D341Med (cell line): Measurements from ENCODE around the gene ATAD3A.
"Not testable (repeated sequence)": the region's sequence is repeated elsewhere in the genome, so short reads cannot be mapped to it uniquely, and the experiment has no call there.

ENCODE experiments used
- DNase-seq: peaks from one replicate; pipeline ENCODE4 v3.0.0; 2012; ENCODE audit warnings: low spot score

Gene ATAD3A

DNA sequence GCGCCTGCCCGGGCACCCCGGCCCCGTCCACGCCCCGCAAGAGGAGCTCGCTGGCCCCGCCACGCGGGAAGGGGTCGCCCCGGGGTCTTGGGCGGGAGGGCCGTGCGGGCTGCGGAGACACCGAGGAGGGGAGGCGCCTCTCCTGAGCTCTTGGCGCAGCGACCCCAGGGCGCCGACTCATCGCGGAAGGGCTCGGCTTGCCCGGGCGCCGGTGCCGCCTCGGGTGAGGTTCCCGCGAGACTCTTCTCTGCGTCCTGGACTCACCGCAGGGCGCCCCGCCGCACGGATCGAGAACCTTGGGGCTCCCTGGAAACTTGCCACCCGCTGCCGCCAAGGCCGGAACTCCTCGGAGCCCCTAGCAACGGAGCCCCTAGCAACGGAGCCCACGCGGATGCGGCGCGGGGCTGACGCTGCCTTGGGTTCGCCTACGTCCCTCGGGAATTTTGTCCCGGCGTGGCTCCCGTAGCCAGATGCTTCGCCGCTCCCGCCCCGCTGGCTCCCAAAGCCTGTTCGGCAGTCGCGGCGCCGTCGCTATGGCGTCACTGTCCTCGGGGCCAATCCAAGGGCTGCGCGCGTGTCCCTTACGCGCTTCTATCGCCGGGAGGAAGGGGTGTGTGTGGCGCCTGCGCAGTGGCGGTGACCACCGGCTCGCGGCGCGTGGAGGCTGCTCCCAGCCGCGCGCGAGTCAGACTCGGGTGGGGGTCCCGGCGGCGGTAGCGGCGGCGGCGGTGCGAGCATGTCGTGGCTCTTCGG, at the start of gene ATAD3A:
Gene ATAD3A (plus strand): TSS at position 630 of the 753 bp plus-strand sequence. CDS start 107 bp downstream, at position 737.
- peak; percentile 95 for DNase-seq

DNA sequence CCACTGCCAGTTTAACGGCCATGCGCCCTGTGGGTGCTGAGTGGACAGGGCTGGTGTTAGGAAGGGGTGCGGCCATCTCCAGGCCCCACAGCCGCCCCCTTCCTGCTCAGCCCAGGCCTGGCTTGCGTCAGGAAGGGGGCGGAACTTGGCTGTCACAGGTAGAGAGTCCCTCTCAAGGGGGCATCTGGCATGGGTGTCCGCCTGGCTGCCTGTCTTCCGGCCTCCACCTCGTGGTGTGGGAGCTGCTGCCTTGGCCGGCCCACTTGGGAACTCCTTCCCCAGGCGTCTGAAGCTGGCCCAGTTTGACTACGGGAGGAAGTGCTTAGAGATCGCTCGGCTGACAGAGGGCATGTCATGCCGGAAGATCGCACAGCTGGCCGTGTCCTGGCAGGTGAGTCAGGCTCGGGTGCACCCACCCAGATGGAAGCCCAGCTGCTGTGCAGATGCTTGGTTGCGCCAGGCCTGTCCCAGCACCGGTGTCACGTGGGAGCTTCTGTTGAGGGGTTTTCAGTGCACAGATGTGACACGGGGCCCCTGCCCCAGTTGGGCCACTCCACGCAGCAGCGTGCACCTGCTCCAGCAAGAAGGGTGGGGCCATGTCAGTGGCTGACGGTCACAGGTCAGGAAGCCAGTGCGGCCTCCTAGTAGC, 49.5 kb upstream of the ATAD3A start:
- peak; percentile 29 for DNase-seq

DNA sequence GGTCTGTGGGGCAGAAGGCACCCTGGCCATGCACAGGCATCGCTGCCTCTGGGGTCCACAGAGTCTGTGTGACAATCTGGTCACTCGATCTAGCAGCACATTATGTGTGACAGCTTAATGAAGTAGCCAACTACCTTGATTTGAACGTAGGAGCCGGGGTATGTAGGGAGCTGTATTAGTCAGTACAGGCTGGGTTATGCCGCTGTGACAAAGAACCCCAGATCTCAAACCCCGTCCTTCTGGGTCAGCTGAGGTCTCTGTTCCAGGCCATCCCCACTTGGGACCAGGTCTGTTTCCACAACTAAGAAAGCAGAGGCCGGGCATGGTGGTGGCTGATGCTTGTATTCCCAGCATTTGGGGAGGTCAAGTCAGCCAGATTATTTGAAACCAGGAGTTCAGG, 48.6 kb upstream of the ATAD3A start:
- no peak for DNase-seq

DNA sequence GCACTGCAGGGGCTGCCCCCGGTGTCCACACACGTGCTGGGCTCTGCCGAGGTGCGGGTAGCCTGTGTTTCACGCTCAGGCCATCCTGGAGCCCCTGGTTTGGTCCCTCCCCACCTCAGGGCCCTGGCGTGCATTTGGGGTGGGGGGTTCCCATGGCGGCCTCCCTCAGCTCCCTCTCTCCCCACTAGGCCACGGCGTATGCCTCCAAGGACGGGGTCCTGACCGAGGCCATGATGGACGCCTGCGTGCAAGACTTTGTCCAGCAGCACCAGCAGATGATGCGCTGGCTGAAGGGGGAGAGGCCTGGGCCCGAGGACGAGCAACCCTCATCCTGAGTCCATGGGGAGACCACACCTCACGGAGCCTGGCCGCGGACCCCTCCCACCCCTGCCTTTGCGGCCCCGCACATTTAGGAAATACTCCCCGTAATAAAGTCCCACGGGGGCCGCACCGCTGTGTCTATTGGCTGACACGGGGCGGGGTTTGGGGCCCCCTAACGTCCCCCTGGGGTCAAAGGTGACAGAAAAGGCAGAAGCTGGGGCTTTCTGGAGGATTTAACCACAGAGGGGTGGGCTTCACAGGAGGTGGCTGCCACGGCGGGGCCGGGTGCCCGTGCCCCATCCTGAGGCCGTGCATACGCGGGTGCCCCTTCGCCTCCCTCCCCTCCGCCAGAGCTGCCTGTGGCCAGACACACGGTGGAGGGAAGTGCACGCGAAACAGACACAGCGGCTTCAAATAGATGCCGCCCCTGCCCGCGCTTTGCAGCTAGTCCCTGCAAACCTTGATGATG, 43.6 kb upstream of the ATAD3A start:
- not testable (repeated sequence) for DNase-seq

DNA sequence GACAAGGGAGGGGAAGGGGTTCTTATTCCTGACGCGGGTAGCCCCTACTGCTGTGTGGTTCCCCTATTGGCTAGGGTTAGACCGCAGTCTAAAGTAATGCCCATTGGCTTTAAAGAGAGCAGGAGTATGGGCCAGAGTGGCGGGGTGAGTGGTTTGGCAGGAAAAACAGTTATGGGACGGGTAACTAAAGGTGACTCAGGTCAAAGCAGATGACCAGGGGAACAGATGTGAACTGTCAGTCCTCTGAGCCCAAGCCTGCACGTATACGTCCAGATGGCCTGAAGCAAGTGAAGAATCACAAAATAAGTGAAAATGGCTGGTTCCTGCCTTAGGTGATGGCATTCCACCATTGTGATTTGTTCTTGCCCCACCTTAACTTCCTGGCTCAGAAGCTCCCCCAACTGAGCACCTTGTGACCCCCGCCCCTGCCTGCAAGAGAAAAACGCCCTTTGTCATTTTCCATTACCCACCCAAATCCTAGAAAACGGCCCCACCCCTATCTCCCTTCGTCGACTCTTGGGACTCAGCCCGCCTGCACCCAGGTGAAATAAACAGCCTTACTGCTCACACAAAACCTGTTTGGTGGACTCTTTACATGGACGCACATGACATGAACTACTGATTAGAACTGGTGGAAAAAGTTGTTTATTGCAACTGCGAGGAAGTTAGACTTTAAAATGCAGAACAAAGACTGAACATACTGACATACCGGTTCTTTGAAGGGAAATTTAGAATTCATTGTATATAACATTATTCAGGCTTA, 41.2 kb upstream of the ATAD3A start:
- no peak for DNase-seq

DNA sequence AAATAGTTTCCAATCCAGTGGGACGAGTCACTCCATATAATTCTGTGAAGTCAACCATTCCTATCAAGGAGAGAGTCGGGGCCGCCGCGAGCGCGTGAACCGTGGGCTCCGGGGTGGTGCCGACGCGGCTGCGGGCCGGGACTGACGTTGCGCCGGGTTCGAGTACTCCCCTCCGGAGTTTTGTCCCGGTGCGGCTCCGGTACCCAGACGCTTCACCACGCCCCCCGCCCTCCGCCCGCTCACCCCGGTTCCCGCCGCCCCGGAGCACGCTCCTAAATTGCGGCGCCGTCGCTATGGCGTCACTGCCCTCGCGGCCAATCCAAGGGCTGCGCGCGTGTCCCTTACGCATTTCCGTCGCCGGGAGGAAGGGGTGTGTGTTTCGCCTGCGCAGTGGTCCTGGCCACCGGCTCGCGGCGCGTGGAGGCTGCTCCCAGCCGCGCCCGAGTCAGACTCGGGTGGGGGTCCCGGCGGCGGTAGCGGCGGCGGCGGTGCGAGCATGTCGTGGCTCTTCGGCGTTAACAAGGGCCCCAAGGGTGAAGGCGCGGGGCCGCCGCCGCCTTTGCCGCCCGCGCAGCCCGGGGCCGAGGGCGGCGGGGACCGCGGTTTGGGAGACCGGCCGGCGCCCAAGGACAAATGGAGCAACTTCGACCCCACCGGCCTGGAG, 40.4 kb upstream of the ATAD3A start, which contains the start of gene ATAD3B:
Gene ATAD3B (plus strand): TSS at position 377 of the 664 bp plus-strand sequence. CDS start 120 bp downstream, at position 497.
- peak; percentile 94 for DNase-seq

DNA sequence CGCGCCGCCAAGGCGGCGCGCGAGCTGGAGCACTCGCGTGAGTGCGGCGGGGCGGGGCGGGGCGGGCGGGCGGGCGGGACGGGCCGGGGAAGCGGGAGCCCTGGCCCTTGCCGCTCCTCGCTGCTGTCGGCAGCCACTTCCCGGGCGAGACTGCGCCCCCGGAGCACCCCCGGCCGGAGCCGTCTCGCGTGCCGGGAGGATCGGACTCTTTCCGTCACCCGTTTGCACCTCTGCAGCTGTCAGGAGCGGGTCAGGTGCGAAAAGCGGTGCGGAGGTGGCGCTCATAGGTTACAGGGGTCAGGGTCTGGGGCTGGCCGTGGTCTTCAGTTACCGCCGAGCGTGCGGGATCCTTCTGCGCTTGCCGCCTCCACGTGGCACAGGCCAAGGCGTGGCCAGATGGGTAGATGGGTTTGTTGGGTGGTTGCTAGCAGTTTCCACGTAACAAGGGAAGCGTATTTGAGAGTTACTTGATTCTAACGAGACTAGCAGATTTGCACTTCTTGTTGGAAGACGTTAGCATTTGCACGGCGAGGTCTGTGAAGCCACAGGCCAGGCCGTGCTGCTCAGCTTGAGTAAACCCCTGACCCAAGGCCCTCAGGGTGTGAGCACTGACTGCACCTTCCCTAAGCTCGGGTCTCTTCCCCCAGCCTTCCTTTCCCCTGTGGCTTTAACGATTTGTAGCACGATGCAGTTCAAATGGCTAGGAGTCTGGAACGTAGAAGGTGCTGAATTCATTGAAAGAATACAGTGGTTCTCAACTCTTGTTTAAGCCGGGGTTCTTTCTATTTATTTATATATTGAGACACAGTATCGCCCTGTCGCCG, 39.7 kb upstream of the ATAD3A start:
- DNase-seq: not testable (repeated sequence)

DNA sequence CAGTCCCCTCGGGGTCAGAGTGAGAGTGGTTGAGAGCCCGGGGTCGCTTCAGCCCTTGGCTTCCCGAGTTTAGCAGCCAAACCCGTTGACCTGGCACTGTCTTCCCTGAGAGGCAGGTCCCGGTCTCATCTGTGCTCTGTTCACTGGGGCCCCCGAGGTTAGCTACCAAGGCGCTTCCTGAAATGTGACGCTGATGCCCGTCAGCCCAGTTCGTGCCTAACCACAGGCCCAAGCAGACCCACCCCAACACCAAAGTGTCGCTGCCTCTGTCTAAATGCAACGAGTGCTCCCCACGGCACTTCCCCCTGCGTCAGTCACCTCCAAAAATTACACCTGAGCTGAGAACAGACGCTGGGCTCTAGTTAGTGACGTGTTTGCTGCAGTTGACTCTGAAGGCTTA, 36.0 kb upstream of the ATAD3A start:
- DNase-seq: not testable (repeated sequence)

DNA sequence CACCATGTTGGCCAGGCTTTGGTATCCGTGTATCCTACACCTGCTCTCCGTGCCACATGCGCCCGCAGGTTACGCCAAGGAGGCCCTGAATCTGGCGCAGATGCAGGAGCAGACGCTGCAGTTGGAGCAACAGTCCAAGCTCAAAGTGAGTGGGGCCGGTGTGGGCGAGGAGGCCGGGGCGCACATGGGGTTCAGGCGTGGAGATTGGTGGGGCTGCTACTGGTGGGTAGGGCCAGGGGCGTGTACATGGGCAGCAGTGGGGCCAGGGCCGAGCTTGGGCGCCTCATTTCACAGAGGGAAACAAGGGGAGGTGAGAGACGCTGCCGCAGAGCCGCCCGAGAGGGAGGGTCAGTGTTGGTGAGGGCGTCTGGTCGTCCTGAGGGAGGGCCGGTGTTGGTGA, 34.8 kb upstream of the ATAD3A start:
- no peak for DNase-seq

DNA sequence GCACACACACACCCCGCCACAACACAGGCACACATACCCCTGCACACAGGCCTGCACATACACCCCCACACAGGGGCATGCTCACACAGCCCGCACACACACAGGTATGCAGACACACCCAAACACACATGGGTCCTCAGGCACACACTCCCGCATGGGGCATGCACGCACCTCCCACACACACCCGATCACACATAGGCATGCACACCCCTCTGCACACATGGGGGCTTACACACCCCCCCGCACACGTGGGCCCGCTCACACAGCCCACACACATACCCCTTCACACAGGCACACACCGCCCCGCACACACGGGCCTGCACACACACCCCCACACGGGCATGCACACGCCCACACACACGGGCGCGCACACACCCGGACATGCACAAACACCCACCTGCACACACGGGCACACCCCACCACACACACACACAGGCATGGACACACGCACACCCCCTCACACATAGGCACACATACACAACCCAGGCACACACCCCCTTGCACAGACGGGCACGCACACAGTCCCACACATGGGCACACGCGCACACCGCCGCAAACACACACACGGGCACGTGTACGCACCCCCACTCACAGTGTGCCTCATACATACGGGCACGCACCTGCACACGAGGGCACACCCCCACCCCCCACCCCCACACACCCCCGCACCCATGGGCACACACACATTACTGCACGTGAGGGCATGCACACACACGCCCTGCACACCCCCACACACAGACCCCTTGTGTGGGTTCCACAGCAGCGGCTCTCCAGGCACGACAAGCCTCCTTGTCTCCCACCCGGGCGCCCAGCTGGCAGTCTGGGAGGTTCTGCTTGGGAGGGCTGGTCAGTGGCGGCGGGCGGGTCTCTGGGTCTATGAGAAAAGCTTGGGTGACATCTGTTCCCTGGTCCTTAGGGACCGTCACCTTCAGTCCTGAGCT, 32.1 kb upstream of the ATAD3A start:
- DNase-seq: no peak

DNA sequence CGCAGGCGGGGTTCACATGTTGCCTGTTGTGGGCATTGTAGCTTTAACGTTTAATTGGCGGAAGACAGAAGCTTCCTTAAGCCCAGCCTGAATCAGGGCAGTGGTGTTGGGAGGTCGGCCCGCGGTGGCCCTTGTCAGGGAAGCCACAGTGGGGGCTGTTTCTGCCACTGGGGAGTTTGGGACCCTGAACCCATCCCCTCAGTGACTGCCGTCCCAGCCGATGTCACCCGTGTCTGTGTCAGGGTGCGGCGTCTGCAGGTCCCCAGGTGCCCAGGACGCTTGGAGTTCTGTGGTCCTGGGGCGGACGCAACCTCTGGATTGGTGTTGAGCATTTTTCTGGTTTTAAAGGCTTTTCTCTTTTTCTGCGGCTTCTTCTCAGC, 31.5 kb upstream of the ATAD3A start:
- not testable (repeated sequence) for DNase-seq

DNA sequence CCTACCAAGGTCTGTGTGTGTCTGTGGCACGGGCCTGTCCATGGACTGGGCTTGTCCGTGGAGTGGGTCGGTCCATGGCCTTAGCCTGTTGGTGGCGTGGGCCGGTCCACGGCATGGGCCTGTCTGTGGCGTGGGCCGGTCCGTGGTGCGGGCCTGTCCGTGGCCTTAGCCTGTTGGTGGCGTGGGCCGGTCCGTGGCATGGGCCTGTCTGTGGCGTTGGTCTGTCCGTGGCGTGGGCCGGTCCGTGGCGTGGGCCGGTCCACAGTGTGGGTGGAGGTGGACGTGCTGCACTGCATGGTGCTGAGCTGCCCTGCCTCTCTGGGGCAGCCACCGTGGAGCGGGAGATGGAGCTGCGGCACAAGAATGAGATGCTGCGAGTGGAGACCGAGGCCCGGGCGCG, 30.2 kb upstream of the ATAD3A start:
- DNase-seq: not testable (repeated sequence)

DNA sequence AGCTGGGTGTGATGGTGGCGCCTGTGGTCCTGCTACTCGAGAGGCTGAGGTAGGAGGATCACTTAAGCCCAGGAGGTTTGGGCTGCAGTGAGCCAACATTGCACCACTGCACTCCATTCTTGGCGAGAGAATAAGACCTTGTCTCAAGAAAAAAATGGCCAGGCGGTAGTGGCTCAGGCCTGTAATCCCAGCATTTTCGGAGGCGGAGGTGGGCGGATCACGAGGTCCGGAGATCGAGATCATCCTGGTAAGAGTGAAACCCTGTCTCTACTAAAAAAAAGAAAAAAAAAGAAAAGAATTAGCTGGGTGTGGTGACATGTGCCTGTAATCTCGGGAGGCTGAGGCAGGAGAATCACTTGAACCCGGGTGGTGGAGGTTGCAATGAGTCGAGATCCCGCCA, 29.1 kb upstream of the ATAD3A start:
- DNase-seq: no peak

DNA sequence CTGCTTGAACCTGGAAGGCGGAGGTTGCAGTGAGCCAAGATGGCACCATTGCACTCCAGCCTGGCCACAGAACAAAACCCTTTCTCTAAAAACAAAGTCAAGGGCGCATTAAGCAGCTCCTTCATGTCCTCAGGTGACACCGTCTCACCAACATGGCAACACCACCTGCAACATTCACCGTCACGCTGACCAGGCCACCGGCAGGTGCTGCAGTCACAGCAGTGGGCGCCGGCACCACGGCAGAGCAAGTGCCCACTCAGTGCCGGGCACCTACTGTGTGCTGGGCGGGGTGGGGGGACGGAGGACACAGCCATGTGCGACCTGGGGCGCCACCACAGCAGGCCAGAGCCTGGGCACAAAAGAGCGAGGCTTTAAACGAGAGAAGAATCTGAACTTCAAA, 28.2 kb upstream of the ATAD3A start:
- DNase-seq: no peak

DNA sequence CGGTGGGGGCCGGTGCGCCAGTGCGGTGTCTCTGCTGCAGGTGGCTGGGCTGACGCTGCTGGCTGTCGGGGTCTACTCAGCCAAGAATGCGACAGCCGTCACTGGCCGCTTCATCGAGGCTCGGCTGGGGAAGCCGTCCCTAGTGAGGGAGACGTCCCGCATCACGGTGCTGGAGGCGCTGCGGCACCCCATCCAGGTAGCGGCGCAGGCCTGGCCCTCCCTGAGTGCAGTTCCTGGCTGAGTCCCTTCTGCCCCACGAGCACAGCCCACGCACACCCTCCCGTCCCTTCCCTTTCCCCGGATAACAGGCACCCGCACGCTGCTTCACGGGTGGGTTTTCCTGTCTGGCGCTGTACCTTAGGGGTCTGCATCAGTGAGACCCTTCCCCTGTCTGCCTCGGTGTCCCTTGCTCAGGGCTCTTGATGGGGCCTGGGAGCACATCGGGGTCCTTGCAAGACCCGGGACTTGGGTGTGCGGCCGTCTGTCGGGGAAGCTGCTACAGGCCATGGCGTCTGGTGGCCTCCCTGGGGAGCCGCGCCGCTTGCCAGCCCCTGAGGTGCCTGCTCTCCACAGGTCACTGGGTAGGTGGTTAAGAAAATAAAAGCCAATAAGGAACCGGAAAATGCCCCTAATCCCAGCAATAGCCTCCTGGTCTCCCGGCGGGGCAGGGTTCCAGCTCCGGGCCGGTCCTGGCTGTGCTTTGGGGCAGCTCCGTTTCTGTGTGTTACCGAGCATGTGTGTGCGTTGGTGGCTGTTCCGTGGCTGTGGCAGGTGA, 26.8 kb upstream of the ATAD3A start:
- DNase-seq: not testable (repeated sequence)

DNA sequence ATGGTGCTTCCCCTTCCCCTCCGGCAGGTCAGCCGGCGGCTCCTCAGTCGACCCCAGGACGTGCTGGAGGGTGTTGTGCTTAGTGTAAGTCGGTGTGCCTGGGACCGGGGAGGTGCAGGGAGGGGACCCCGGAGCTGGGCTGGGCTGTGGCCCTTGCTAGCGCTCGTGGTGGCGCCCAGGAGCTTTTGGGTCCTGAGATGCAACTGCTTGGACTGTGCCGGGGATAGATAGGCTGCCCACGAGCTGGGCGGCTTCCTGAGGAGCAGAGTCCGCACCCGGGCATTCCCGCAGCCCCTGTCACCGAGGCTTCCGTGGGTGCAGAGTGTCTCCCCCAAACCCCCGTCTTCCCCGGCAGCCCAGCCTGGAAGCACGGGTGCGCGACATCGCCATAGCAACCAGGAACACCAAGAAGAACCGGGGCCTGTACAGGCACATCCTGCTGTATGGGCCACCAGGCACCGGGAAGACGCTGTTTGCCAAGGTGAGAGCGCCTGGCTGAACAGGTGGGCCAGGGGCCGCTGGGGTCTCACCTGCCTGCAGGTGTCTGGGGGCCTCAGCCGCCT, 26.1 kb upstream of the ATAD3A start:
- not testable (repeated sequence) for DNase-seq

DNA sequence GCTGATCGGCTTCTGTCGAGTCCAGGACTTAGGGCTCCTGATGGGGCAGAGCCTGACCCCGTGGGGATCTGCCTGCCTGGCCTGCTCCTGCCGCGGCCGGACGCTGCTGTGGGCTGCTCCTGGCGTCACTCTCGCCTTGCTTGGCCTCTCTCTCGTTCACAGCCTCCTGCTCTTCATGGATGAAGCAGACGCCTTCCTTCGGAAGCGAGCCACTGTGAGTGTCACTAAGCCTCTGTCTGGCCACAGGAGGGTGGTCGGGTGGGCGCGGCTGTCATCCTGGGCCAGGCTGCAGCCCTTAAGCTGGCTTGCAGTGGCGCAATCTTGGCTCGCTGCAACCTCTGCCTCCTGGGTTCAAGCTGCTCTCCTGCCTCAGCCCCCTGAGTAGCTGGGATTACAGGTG, 24.3 kb upstream of the ATAD3A start:
- no peak for DNase-seq

DNA sequence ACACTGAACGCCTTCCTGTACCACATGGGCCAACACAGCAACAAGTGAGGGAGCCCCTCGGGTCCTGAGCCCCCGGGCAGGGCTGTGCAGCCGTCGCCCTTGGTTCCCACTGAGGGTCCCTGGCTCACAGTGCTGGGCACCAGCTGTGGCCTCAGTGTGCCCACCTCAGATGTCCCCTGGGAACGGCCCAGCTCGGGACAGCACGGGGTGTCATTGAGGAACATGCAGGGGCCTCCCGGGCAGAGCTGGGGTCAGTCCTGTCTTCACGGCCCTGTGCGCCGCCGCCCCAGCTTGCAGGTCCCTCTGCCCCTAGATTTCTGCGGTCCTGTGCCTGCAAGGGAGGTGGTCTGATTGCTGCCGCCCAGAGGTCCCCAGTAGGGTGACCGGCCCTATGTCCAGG, 22.7 kb upstream of the ATAD3A start:
- DNase-seq: no peak
